ENCODE results near the gene RELT.

RELT gene

GRCh38 chr11:73376803-73377629 is 817 bp downstream of the RELT start:
- no peak for DNase-seq

- DNase-seq = no peak
Measured at GRCh38 chr11:73379189-73379880, 3.1 kb downstream of the RELT start.

- DNase-seq = no peak
Measured at GRCh38 chr11:73380331-73380730, 4.1 kb downstream of the RELT start.

- DNase-seq = no peak
Measured at GRCh38 chr11:73380897-73381410, 4.8 kb downstream of the RELT start.

- no peak for DNase-seq
Measured at GRCh38 chr11:73381589-73381988, 5.4 kb downstream of the RELT start.

- DNase-seq = no peak
Measured at GRCh38 chr11:73382183-73382582, 6.0 kb downstream of the RELT start.

GRCh38 chr11:73382747-73383146 is 6.5 kb downstream of the RELT start:
- DNase-seq = no peak

- DNase-seq = no peak
Measured at GRCh38 chr11:73383249-73384124, 7.3 kb downstream of the RELT start.

- DNase-seq = no peak
Measured at GRCh38 chr11:73384125-73384441, 7.9 kb downstream of the RELT start.

- no peak for DNase-seq
Measured at GRCh38 chr11:73384531-73384871, 8.3 kb downstream of the RELT start.

GRCh38 chr11:73384872-73385689 is 8.9 kb downstream of the RELT start:
- DNase-seq = no peak

- DNase-seq = no peak
Measured at GRCh38 chr11:73386016-73386415, 9.8 kb downstream of the RELT start.

GRCh38 chr11:73386546-73386945 is 10.3 kb downstream of the RELT start:
- no peak for DNase-seq

GRCh38 chr11:73387594-73388264 is 11.5 kb downstream of the RELT start:
- DNase-seq = no peak

- no peak for DNase-seq
Measured at GRCh38 chr11:73388265-73389133, 12.3 kb downstream of the RELT start.

GRCh38 chr11:73389134-73389525 is 12.9 kb downstream of the RELT start:
- no peak for DNase-seq

- DNase-seq = no peak
Measured at GRCh38 chr11:73389916-73390315, 13.7 kb downstream of the RELT start.

GRCh38 chr11:73390601-73391565 is 14.7 kb downstream of the RELT start:
- DNase-seq = no peak

- DNase-seq = no peak
Measured at GRCh38 chr11:73391665-73392064, 15.5 kb downstream of the RELT start.

Data from NCI-H1417 treated with DMSO at 0.1 percent for 48 hours (cell line).